GM19397 (cell line): ENCODE data around the gene GRIK4.
"Not testable (repeated sequence)": the region's sequence is repeated elsewhere in the genome, so short reads cannot be mapped to it uniquely, and the experiment has no call there.

Source experiments
- ATAC-seq: cut with Tn5 transposase; IDR thresholded peaks from one replicate; pipeline ENCODE4 v1.9.1; 2021; ENCODE audit warnings: mild to moderate bottlenecking, moderate library complexity; ENCODE audit not compliant: unreplicated experiment

GRIK4 gene

GRCh38 chr11:120759046-120759445 is 247.5 kb downstream of the GRIK4 start:
- no peak for ATAC-seq

GRCh38 chr11:120765710-120766109 is 254.2 kb downstream of the GRIK4 start:
- not testable (repeated sequence) for ATAC-seq

GRCh38 chr11:120766318-120766717 is 254.8 kb downstream of the GRIK4 start:
- ATAC-seq = no peak

DNA sequence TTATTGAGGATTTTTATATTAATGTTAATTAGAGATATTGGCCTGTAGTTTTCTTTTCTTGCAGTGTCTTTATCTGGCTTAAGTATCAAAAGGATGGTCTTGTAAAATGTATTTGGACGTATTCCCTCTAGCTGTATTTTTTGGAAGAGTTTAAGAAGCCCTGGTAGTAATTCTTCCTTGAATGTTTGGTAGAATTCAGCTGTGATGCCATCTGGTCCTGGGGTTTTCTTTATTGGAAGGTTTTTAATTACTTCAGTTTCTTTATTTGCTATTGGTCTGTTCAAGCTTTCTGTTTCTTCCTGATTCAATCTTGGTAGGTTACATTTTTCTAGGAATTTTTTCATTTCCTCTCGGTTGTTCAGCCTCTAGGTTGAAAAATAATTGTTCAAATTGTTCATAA is 257.4 kb downstream of the GRIK4 start:
- no peak for ATAC-seq

DNA sequence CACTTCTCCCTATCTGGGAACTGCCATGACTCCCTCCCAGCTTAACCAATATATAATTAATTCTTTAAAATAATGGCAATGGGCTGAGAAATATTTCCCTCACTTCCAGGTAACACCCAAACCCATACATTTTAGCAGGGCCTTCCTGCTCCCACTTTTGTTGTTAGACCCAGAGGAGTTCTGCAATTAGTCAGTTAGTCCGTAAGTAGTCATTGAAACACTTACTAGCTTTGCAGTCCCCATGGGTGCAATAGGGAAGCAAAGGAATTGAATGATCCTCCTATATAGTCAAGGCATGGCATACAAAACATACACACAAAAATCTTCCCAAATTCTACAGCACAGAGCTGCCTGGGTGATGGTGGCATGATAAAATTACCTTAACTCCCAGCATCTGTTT is 258.4 kb downstream of the GRIK4 start:
- no peak for ATAC-seq

- ATAC-seq = no peak
Observed at GRCh38 chr11:120771551-120772060, 260.1 kb downstream of the GRIK4 start.

- ATAC-seq = peak; percentile 76
Observed at GRCh38 chr11:120773501-120774031, 262.0 kb downstream of the GRIK4 start.

DNA sequence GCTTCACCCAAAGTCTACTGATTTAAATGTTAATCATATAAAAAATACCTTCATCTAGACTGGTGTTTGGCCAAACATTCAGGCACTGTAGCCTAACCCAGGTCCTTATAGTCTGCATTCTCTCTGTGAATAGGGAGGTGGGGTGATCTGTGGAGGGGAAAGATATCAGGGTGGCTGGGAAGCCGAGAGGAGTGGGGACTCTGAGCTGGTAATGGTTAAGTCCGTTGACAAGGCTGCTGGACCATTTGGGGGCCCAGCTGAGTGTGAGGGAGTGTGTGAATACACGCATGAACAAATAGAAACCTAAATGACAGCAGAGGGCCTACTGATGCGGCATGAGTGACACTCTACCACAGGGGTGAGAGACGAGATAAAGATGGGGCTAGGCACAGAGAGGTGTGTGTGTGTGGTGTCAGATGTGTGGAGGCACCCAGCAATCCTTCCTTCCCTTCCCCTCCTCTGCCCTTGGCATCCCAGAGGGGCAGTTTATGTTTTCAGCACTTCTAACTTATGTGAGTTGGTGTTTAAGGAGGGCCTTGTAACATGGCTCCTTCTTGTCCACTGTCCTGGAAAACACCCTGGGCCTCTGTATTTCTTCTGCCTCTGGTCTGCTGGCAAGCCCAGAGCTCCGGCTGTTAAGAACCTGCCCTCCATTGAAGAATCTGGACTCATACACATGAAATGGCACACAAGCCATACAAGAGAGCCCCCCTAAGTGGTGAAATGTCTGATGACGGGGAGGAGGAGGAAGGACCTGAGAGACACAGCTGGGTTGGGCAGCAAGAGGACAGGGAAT is 263.2 kb downstream of the GRIK4 start:
- no peak for ATAC-seq

GRCh38 chr11:120775986-120776951 is 264.7 kb downstream of the GRIK4 start:
- no peak for ATAC-seq

DNA sequence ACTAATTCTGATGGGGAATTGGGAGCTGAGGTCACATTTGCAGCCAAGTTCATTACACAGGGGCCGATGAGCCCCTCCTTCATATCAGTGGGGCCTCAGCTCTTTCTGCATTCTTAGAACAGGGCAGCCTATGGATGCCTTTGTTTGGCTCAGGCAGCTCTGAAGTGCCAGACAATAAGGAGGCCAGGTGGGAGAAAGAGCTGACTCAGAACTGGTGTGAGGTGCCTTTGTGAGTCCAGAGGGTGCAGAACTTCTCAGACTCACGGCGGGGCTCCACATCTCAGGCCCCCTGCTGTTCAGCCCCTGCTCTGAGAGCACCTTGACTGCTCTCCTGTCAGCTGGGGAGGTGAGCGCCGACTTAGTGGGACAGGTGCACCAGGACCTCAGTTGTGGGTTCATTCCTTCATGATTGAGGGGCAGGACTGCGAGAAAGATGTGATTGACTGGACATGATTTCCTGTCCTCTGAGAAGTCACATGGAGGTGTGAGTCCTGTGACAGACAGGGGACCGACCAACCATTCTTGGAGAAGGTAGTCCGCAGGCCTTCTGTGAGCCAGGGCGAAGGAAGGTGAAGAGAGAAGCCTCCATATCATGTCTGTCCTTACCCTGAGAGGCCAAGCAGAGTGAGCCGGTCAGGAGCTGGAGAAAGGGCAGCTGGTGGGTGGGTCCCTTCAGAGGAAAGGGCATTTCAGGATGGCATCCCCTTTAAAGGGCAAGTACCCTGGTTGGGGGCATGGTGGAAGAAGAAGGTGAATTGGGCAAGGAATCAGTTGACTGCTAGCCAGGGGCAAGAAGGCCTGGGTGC is 267.3 kb downstream of the GRIK4 start:
- ATAC-seq = no peak

GRCh38 chr11:120780239-120780638 is 268.7 kb downstream of the GRIK4 start:
- no peak for ATAC-seq

GRCh38 chr11:120781486-120782120 is 270.1 kb downstream of the GRIK4 start:
- no peak for ATAC-seq

DNA sequence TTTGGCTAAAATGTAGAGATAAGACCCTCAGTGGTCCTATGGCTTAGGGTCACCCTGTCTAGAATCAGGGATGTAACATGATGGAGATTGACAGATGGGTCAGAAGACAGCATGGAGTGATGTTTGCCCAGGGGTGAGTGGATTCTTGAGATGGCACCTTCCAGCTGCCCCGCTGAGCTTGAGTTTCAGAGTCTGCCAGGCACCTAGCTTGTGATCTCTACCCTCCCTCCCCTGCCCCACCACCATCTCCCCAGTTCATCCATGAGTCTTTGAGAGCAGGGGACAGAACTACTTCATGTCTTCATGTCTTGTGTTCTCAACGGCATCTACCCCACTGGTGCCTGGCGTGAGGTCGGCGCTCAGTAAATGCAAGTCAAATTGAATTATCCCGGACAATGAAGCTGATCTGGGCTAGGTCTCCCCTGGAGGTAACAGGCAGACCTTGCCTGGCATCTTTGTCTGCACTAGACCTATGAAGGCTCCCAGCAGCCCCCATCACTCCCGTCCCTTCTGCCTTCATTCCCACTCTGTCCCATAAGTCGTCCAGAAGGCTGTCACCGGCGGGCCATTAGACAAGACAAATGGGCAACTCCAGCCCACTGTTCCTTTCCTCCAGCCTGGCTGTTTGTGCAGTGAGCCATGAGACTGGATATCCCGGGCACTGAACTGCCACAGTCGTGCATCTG is 273.2 kb downstream of the GRIK4 start:
- ATAC-seq = no peak

- no peak for ATAC-seq
Observed at GRCh38 chr11:120785576-120785975, 274.0 kb downstream of the GRIK4 start.

- ATAC-seq = no peak
Observed at GRCh38 chr11:120786206-120786735, 274.7 kb downstream of the GRIK4 start.

DNA sequence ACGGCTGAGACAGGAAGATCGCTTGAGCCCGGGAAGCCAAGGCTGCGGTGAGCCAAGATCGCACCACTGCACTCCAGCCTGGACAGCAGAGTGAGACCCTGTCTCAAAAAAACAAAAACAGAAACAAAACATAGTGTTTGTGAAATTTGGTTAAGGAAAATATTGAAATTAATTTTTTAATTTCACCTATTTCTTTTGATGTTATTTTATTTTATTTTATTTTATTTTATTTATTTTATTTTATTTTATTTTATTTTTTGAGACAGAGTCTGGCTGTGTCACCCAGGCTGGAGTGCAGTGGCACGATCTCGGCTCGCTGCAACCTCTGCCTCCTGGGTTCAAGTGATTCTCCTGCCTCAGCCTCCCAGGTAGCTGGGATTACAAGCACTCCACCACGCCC is 275.7 kb downstream of the GRIK4 start:
- ATAC-seq = not testable (repeated sequence)

DNA sequence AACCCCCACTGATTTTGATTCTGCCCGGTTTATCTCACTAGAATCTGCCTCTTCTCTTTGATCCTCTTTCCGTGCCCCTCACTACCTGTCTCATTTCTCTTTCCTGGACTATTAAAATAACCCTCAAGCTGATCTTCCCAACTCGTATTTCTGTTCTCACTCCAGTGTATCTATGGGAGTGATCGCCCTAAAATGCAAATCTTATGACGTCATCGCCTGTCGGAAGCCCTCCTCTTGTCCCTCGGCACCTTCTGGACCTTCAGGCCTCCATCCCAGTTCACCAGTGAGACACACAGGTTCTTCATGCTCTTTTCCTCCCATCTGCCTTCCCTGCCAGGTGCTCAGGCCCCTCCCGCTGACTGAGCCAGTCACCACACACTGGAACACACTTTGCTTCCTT is 277.8 kb downstream of the GRIK4 start:
- ATAC-seq = no peak

- ATAC-seq = no peak
Observed at GRCh38 chr11:120792306-120792705, 280.8 kb downstream of the GRIK4 start.

DNA sequence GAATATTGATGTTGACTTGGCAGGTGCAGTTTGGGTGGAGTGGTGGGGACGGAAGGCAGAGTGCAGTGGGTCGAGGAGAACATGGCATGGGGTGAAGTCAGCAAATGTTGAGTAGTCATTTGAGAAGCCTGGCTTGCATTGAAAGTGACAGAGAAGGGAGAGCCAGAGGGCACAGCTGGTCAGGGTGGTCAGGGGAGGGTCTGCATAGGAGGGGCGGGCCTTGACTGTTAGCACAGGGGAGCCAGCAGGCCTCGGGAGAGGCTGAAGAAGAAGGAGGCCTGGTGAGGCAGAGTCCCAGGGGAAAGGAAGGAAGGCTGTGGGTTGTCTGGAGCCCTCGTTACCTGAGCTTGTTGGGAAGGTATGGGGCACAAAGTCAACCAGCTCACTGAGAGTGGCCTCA is 281.6 kb downstream of the GRIK4 start:
- no peak for ATAC-seq
